PC-3 (cell line): ENCODE data around the gene ZDHHC19. TPM values are rescaled to one million over a fixed set of nuclear protein-coding genes. Genes with fewer than 3 reads are reported as not detected.

Source experiments
- ATAC-seq: fragments of 200-7000 bp; cut with Tn5 transposase; 2 replicates; pipeline ENCODE4 v1.9.1; 2020; ENCODE audit warnings: mild to moderate bottlenecking, moderate library complexity
- BruUV-seq: library from RNA; stranded (reverse); fragments of 400-500 nt; replicated peaks from 2 replicates; lab custom pipeline; 2021; lab: Mats Ljungman, UMichigan
- CTCF ChIA-PET: fragments of 300-600 bp; sonication (Branson Sonifier 250); formaldehyde crosslinking; loops from one replicate; lab custom pipeline; 2022; ENCODE audit warnings: antibody characterized with exemption; lab: Charles Lee
- POLR2A ChIA-PET: fragments of 300-600 bp; sonication (Branson Sonifier 250); formaldehyde crosslinking; loops from one replicate; lab custom pipeline; 2022; ENCODE audit warnings: antibody characterized with exemption; ENCODE audit not compliant: unreplicated experiment; lab: Charles Lee
- DNase-seq: peaks from one replicate; pipeline ENCODE4 v3.0.0-alpha.2; 2015
- H2AFZ ChIP-seq: fragments of 300-600 bp; sonication (generic); 2 replicates; pipeline ENCODE4 v1.6.0; 2016; ENCODE audit warnings: antibody characterized with exemption, low read length
- H3F3A ChIP-seq: fragments of 300-600 bp; sonication (generic); one replicate; pipeline ENCODE4 v1.6.0; 2017; ENCODE audit warnings: antibody characterized with exemption, low read length, control low read depth, mild to moderate bottlenecking; ENCODE audit not compliant: unreplicated experiment
- H3K27ac ChIP-seq: fragments of 300-600 bp; sonication (generic); 2 replicates; pipeline ENCODE4 v1.5.1; 2016; ENCODE audit warnings: mild to moderate bottlenecking, low read length
- H3K27me3 ChIP-seq: fragments of 300-600 bp; sonication (generic); 2 replicates; pipeline ENCODE4 v1.6.1; 2016; ENCODE audit warnings: low read length, mixed read lengths
- H3K36me3 ChIP-seq: fragments of 300-600 bp; sonication (generic); 2 replicates; pipeline ENCODE4 v1.6.1; 2016; ENCODE audit warnings: low read depth, mixed run types, low read length, mixed read lengths
- H3K4me1 ChIP-seq: fragments of 300-600 bp; sonication (generic); 2 replicates; pipeline ENCODE4 v1.5.1; 2016; ENCODE audit warnings: low read length; ENCODE audit not compliant: insufficient read depth
- H3K4me2 ChIP-seq: fragments of 300-600 bp; sonication (generic); 2 replicates; pipeline ENCODE4 v1.6.0; 2016; ENCODE audit warnings: low read length
- H3K4me3 ChIP-seq: fragments of 300-600 bp; sonication (generic); 2 replicates; pipeline ENCODE4 v1.5.1; 2016; ENCODE audit warnings: mild to moderate bottlenecking, low read length, mixed read lengths
- H3K79me2 ChIP-seq: fragments of 300-600 bp; sonication (generic); 2 replicates; pipeline ENCODE4 v1.6.1; 2017; ENCODE audit warnings: low read length, mixed read lengths
- H3K9ac ChIP-seq: fragments of 300-600 bp; sonication (generic); 2 replicates; pipeline ENCODE4 v1.6.0; 2016; ENCODE audit warnings: mild to moderate bottlenecking, low read length
- H3K9me2 ChIP-seq: fragments of 300-600 bp; sonication (generic); replicated peaks from 2 replicates; pipeline ENCODE4 v1.6.1; 2016; ENCODE audit warnings: mixed run types, low read length, mixed read lengths
- H3K9me3 ChIP-seq: fragments of 300-600 bp; sonication (generic); 2 replicates; pipeline ENCODE4 v1.6.1; 2016; ENCODE audit warnings: low read length, mixed read lengths
- H4K20me1 ChIP-seq: fragments of 300-600 bp; sonication (generic); 2 replicates; pipeline ENCODE4 v1.6.1; 2016; ENCODE audit warnings: low read length, mixed read lengths
- CTCF ChIP-seq: fragments of 300-600 bp; sonication (generic); conservative IDR thresholded peaks from 2 replicates; pipeline ENCODE4 v1.5.1; 2017; ENCODE audit warnings: antibody characterized with exemption, low read depth, mild to moderate bottlenecking, low read length
- EZH2 ChIP-seq: fragments of 300-600 bp; sonication (generic); IDR thresholded peaks from one replicate; pipeline ENCODE4 v1.6.1; 2017; ENCODE audit warnings: antibody characterized with exemption, mild to moderate bottlenecking, low read length; ENCODE audit not compliant: unreplicated experiment
- EZH2phosphoT487 ChIP-seq: fragments of 300-600 bp; sonication (generic); IDR thresholded peaks from 2 replicates; pipeline ENCODE4 v1.6.1; 2018; ENCODE audit warnings: mild to moderate bottlenecking, antibody characterized with exemption, low read length, borderline replicate concordance
- intact Hi-C: fragments of 100-400 bp; cut with micrococcal nuclease; formaldehyde crosslinking; loops from 2 replicates; pipeline ENCODE4 v1.9.0; 2023
- total RNA-seq: library from RNA; depleted of rRNA; stranded (reverse); fragments of >200 nt; gene quantifications from 2 replicates; pipeline ENCODE4 v1.2.3, GENCODE V29; 2014

ZDHHC19 gene
- total RNA-seq, 1 experiment from 2014 or later: not detected

GRCh38 chr3:196236223-196236622, 25.0 kb upstream of the ZDHHC19 start:
- peaks cover 23% of the 10 kb centered on the region; the same call in 1 of the 2 replicates for H3K36me3 ChIP-seq
- H3K4me1 ChIP-seq: no peaks in the 10 kb centered on the region
- TF ChIP-seq CTCF (no peak), EZH2 (no peak), EZH2phosphoT487 (no peak)
- H3F3A ChIP-seq: no peaks in the 10 kb centered on the region
- no peak overlapping the region for H3K4me3 ChIP-seq
- ATAC-seq (no peak), DNase-seq (no peak)
- H2AFZ ChIP-seq: no peak overlapping the region
- no peaks in the 10 kb centered on the region for H3K27me3 ChIP-seq
- intact Hi-C loops: no loop called here
- no peaks in the 10 kb centered on the region for H4K20me1 ChIP-seq
- H3K79me2 ChIP-seq: no peaks in the 10 kb centered on the region
- CTCF ChIA-PET: no interaction called here
- no peaks in the 10 kb centered on the region for H3K9me3 ChIP-seq
- POLR2A ChIA-PET: no interaction called here
- H3K27ac ChIP-seq: no peak overlapping the region
- no peak overlapping the region for H3K4me2 ChIP-seq
- no peaks in the 10 kb centered on the region for H3K9me2 ChIP-seq
- TSS peak; percentile 3 for BruUV-seq
- H3K9ac ChIP-seq: no peak overlapping the region

DNA sequence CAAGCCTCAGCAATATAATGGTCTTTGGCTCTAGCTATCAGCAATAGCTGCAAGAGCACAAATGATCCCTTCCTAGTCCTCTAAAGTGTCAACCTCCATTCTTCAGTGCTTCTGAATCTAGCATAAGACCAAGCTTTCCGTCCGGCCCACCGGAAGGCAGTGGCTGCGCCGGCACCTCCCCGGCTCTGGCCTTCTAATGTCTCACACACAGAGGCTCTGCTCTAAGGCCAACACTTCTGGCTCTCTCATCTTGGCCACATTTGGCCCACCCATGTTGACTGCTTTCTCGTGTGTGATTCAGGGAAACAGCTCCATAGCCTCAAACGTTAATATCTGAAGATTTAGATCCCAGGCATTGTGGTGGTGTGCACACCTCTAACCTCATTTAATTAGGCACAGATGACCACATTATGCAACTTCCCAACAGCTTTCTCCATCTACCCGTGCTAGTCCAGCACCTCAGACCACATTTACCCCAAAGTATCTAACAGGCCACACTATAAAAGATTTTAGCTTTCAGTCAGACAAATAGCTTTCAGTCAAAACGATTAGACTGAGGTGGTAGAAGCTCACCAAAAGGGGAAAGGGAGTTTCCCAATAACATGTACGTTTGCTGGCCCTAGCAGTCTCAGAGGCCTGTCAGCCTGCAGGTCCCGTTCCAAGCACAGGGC, 24.4 kb upstream of the ZDHHC19 start:
- Histone ChIP-seq H3K4me3 (no peak overlapping the region), H3F3A (no peaks in the 10 kb centered on the region), H3K79me2 (no peaks in the 10 kb centered on the region), H3K27ac (no peak overlapping the region), H3K9ac (no peak overlapping the region), H3K9me3 (no peaks in the 10 kb centered on the region), H3K4me2 (no peak overlapping the region), H4K20me1 (no peaks in the 10 kb centered on the region), H2AFZ (no peak overlapping the region), H3K27me3 (no peaks in the 10 kb centered on the region), H3K9me2 (no peaks in the 10 kb centered on the region), H3K36me3 (peaks cover 22% of the 10 kb centered on the region; the same call in 1 of the 2 replicates), H3K4me1 (no peaks in the 10 kb centered on the region)
- no peak for ATAC-seq
- DNase-seq: no peak
- CTCF ChIA-PET: no interaction called here
- POLR2A ChIA-PET: no interaction called here
- no TSS peak for BruUV-seq
- TF ChIP-seq EZH2phosphoT487 (no peak), EZH2 (no peak), CTCF (no peak)
- intact Hi-C loops: no loop called here

DNA sequence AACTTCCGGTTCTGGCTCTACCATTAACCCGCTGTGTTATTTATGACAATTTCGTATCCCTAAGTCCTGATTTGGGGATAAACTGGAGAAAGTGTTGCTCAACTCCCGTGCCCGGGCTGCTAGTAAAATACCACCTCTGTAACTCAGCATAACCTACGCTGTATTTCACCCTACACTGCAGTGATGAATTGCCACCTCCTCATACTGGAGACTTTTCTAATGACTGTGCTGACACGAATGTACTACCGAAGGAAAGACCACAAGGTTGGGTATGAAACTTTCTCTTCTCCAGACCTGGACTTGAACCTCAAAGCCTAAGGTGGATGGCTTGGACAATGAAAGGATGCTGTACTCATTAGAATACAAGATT, 21.7 kb upstream of the ZDHHC19 start:
- H3K27ac ChIP-seq: no peak overlapping the region
- no peaks in the 10 kb centered on the region for H3K79me2 ChIP-seq
- CTCF ChIA-PET: no interaction called here
- H4K20me1 ChIP-seq: no peaks in the 10 kb centered on the region
- H3K9me3 ChIP-seq: no peaks in the 10 kb centered on the region
- H3K4me2 ChIP-seq: no peak overlapping the region
- H3K27me3 ChIP-seq: no peaks in the 10 kb centered on the region
- intact Hi-C loops: no loop called here
- H3K9ac ChIP-seq: no peak overlapping the region
- H3K9me2 ChIP-seq: no peaks in the 10 kb centered on the region
- BruUV-seq: no TSS peak
- POLR2A ChIA-PET: no interaction called here
- H3K4me3 ChIP-seq: no peak overlapping the region
- peaks cover 13% of the 10 kb centered on the region; the same call in 1 of the 2 replicates for H3K36me3 ChIP-seq
- no peak overlapping the region for H2AFZ ChIP-seq
- no peak for DNase-seq
- H3K4me1 ChIP-seq: no peaks in the 10 kb centered on the region
- no peaks in the 10 kb centered on the region for H3F3A ChIP-seq
- no peak for TF ChIP-seq CTCF
- no peak for TF ChIP-seq EZH2
- TF ChIP-seq EZH2phosphoT487: no peak
- no peak for ATAC-seq
